ENCODE data around the gene STRN4. TPM values are rescaled to one million over a fixed set of nuclear protein-coding genes. Genes with fewer than 3 reads are reported as not detected.

STRN4 gene
- polyA plus RNA-seq, 3 donors: 37.5 to 239 (median 48.0) TPM

DNA sequence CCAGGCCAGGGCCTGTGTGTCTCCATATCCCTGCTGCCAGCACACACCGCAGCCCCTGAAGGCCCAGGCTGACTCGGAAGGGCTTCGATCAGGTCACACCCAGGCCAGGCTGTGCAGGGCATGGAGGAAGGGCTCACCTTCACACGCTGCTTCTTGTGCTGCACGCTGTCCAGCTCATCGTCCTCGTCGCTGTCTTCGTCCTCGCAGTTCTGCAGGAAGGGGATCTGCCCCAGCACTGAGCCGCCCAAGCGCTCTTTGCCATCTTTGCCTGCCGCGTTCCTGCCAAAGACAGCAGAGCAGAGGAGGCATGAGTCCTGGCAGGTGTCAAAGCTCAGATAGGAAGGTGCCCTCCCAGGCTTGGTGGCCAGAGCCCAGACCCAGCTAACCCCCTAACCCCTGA lies 15.7 kb downstream of the STRN4 start:
- peak overlapping the region; percentile 78 to 94 for H3K4me3 Mint-ChIP-seq

DNA sequence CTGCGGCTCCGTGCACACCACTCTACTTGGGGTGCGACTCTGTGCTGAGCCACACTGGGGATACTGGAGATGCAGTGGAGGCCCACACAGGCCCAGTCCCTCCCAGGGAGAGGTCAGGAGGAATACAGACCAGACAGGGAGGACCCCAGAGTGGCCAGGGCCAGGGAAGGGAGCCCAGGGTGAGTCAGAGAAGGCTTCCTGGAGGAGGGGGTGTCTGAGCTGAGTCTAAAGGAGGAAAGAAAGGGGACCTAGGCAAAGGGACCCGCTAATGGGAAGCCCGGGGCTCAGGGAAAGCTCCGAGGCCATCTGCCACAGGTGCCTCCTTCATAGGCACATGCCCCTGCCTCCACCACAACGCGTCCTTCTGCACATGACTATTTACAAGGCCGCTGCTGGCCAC lies 16.1 kb downstream of the STRN4 start:
- Histone ChIP-seq H3K9me3 (replicated peaks in 1 of 2; ENCODE audit: control insufficient read depth in 1 of 2, insufficient read depth in 1 of 2, low read length in 2 of 2) (no peaks in the 10 kb centered on the region), H3K4me3 (replicated peaks in 1 of 3; ENCODE audit: low read depth in 2 of 3, low read length in 3 of 3) (peak overlapping the region in 1 of 3 experiments; percentile 73), H3K4me2 (replicated peaks; ENCODE audit: extremely low read depth, low read length, poor library complexity, severe bottlenecking) (peak overlapping the region; percentile 82), H2AFZ (ENCODE audit: insufficient read depth, low read depth, low read length, poor library complexity, severe bottlenecking) (no peak overlapping the region), H3K36me3 (replicated peaks in 1 of 2; ENCODE audit: control insufficient read depth in 1 of 2, insufficient read depth in 2 of 2, low read length in 2 of 2) (peaks cover 55 to 63% of the 10 kb centered on the region in 2 donors), H3K27me3 (ENCODE audit: control insufficient read depth in 2 of 2, insufficient read depth in 2 of 2, low read length in 2 of 2) (no peaks in the 10 kb centered on the region), H4K20me1 (ENCODE audit: insufficient read depth, low read length) (peaks cover 74% of the 10 kb centered on the region), H3K9ac (ENCODE audit: insufficient read depth, low read length, poor library complexity, severe bottlenecking) (no peak overlapping the region), H3K27ac (ENCODE audit: low read depth in 1 of 2, low read length in 2 of 2) (peak overlapping the region; percentile 89 to 91), H3K4me1 (ENCODE audit: control insufficient read depth in 1 of 2, insufficient read depth in 2 of 2, low read length in 2 of 2) (peaks cover 64 to 69% of the 10 kb centered on the region in 2 donors), H3K79me2 (ENCODE audit: insufficient read depth, low read length) (peaks cover 40% of the 10 kb centered on the region)
- peaks cover 68% of the 10 kb centered on the region for H3K4me1 Mint-ChIP-seq
- peak overlapping the region in 6 of 7 donors; percentile 50 to 99 (median 98) for H3K27ac Mint-ChIP-seq
- H3K36me3 Mint-ChIP-seq: peaks cover 67 to 74% of the 10 kb centered on the region in 2 donors
- no peak overlapping the region for H3K4me3 Mint-ChIP-seq
- no peak for DNase-seq
- H3K27me3 Mint-ChIP-seq (ENCODE audit: low read depth in 3 of 3): peaks cover 2% of the 10 kb centered on the region in 3 donors
- 100% methylated on average over 3 of the region's 9 CpGs for WGBS (ENCODE audit: insufficient coverage)
- peaks cover 0 to 2% (median 0%) of the 10 kb centered on the region in 7 donors for H3K9me3 Mint-ChIP-seq
- TF ChIP-seq, protein P1, sequence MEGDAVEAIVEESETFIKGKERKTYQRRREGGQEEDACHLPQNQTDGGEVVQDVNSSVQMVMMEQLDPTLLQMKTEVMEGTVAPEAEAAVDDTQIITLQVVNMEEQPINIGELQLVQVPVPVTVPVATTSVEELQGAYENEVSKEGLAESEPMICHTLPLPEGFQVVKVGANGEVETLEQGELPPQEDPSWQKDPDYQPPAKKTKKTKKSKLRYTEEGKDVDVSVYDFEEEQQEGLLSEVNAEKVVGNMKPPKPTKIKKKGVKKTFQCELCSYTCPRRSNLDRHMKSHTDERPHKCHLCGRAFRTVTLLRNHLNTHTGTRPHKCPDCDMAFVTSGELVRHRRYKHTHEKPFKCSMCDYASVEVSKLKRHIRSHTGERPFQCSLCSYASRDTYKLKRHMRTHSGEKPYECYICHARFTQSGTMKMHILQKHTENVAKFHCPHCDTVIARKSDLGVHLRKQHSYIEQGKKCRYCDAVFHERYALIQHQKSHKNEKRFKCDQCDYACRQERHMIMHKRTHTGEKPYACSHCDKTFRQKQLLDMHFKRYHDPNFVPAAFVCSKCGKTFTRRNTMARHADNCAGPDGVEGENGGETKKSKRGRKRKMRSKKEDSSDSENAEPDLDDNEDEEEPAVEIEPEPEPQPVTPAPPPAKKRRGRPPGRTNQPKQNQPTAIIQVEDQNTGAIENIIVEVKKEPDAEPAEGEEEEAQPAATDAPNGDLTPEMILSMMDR (IDR thresholded peaks at IDR 0.05): no peak
- intact Hi-C loops (cut with micrococcal nuclease): loop anchor here (2.0 to 5.0 kb wide), 3 partner anchors 13 to 113 kb away; partner anchors contain the start of gene PRKD2 (in 1 of the 2)

More for the DNA sequence above, 15.7 kb downstream of the STRN4 start:
- no peak overlapping the region for H2AFZ ChIP-seq (ENCODE audit: insufficient read depth, low read depth, low read length, poor library complexity, severe bottlenecking)
- H3K27ac Mint-ChIP-seq: peak overlapping the region; percentile 92 to 100 (median 98)
- H3K36me3 ChIP-seq (replicated peaks in 1 of 2; ENCODE audit: control insufficient read depth in 1 of 2, insufficient read depth in 2 of 2, low read length in 2 of 2): peaks cover 51 to 59% of the 10 kb centered on the region in 2 donors
- H3K9me3 ChIP-seq (replicated peaks in 1 of 2; ENCODE audit: control insufficient read depth in 1 of 2, insufficient read depth in 1 of 2, low read length in 2 of 2): no peaks in the 10 kb centered on the region
- peaks cover 67 to 74% of the 10 kb centered on the region in 2 donors for H3K36me3 Mint-ChIP-seq
- H4K20me1 ChIP-seq (ENCODE audit: insufficient read depth, low read length): peaks cover 70% of the 10 kb centered on the region
- H3K27me3 Mint-ChIP-seq (ENCODE audit: low read depth in 3 of 3): peaks cover 2% of the 10 kb centered on the region in 3 donors
- no peak for DNase-seq
- TF ChIP-seq, protein P1 (IDR thresholded peaks at IDR 0.05): no peak
- H3K4me3 ChIP-seq (replicated peaks in 1 of 3; ENCODE audit: low read depth in 2 of 3, low read length in 3 of 3): peak overlapping the region in 1 of 3 experiments; percentile 73
- H3K79me2 ChIP-seq (ENCODE audit: insufficient read depth, low read length): peaks cover 40% of the 10 kb centered on the region
- 91% methylated on average over 14 of the region's 14 CpGs for WGBS (ENCODE audit: insufficient coverage)
- peak overlapping the region; percentile 82 for H3K4me2 ChIP-seq (replicated peaks; ENCODE audit: extremely low read depth, low read length, poor library complexity, severe bottlenecking)
- peaks cover 68 to 73% of the 10 kb centered on the region in 2 donors for H3K4me1 ChIP-seq (ENCODE audit: control insufficient read depth in 1 of 2, insufficient read depth in 2 of 2, low read length in 2 of 2)
- H3K9me3 Mint-ChIP-seq: peaks cover 0 to 2% (median 0%) of the 10 kb centered on the region in 7 donors
- peak overlapping the region; percentile 57 for H3K9ac ChIP-seq (ENCODE audit: insufficient read depth, low read length, poor library complexity, severe bottlenecking)
- H3K27ac ChIP-seq (ENCODE audit: low read depth in 1 of 2, low read length in 2 of 2): peak overlapping the region; percentile 89 to 91
- intact Hi-C loops (cut with micrococcal nuclease): loop anchor here (2.0 to 5.0 kb wide), 3 partner anchors 14 to 113 kb away; partner anchors contain the start of gene PRKD2 (in 1 of the 2)
- H3K4me1 Mint-ChIP-seq: peaks cover 72% of the 10 kb centered on the region
- H3K27me3 ChIP-seq (ENCODE audit: control insufficient read depth in 2 of 2, insufficient read depth in 2 of 2, low read length in 2 of 2): no peaks in the 10 kb centered on the region

Measured in CD14-positive monocyte (primary cell).